T-helper 9 cell (primary cell): ENCODE measurements around the gene MTRF1.
"Not testable (repeated sequence)": the region's sequence is repeated elsewhere in the genome, so short reads cannot be mapped to it uniquely, and the experiment has no call there.

Experiments
- DNase-seq: peaks from one replicate; pipeline ENCODE4 v3.0.0-alpha.2; 2020

The MTRF1 gene

DNA sequence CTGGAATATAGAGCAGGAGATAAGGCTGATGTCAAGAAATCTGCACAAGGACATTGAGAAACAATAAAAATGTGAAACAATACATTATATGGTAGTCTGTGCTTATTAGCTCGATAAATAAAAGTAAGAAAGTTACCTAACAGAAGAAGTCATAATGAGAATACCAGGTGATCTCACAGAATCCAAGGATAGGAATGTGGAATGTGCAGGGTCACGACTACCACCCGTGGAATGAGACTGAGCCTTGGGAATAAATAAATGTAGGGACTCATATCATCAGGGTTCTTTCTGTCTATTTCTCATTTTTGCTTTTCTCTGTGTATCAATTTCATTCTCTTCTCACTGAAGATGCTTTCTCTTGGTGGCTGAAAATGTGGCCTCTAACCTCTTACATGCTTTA lies 43.0 kb downstream of the MTRF1 start:
- DNase-seq: no peak

DNA sequence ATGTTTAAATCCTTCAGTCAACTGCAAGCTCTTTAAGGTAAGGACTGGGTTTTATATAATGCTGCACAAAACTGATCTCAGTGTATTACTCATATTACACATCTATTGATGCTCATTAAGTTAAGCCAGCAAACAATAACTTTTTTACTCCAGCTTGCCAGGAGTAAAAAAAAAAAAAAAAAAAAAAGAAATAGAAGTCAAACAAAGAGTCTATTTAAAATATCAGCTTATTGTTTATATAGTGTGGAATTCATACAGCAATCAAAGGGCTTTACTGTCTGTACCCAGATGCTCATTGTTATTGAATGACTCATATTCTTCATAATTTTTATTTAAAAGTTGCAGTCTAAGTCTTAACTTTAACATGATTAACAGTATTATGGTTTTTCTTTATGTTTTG lies 47.2 kb downstream of the MTRF1 start:
- no peak for DNase-seq

DNA sequence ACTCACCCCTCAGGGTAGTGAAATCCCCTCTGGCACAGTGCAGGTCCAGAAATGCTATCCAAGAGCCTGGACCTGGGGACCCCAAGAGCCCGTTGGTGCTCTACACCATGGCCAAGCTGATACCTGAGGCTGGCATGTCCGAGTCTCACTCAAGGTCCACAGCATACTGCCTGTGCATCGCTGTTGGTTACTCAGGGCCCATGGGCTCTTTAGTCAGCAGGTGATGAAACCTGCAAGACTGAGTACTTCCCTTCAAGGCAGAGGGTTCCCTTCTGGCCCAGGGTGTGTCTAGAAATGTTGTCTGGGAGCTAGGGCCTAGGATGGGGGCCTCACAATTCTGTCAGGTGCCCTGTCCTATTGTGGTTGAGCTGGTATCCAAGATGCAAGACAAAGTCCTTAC lies 49.5 kb downstream of the MTRF1 start:
- no peak for DNase-seq

DNA sequence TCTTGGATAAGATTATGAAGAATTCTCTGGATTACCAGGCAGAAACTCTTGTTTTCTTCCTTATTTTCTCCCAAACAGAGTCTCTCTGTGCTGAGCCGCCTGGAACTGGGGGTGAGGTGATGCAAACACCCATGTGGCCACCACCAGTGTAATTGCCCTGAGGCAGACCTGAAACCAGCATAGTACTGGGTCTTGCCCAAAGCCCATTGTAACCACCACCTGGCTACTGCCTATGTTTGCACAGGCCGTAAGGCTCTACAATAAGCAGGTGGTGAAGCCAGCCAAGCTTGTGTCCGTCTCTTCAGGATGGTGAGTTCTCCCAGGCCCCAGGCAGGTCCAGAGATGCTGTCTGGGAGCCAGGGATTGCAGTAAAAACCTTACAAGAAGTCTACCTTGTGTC lies 50.1 kb downstream of the MTRF1 start:
- no peak for DNase-seq

DNA sequence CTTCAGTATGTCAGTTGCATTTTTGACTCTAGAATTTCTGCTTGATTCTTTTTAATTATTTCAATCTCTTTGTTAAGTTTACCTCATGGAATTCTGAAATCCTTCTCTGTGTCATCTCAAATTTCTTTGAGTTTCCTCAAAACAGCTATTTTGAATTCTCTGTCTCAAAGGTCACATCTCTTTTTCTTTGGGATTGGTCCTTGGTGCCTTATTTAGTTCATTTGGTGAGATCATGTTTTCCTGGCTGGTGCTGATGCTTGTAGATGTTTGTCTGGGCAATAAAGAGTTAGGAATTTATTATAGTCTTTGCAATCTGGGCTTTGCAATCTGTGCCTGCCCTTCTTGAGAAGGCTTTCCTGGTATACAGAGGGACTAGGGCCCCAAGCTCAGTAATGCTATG lies 50.5 kb downstream of the MTRF1 start:
- DNase-seq: no peak

DNA sequence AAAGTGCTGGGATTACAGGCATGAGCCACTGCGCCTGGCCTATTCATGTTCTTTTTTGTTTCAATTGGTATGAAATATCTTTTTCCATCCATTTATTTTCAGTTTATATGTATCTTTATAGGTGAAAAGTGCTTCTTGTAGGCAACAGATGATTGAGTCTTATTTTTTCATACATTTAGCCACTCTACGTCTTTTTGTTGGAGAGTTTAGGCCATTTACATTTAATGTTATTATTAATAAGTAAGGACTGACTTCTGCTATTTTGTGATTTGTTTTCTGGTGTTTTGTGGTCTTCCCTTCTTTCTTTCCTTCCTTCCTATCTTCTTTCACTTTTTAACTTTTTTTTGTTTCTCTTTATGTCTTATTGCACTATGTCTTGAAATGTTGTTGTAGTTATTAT lies 52.3 kb downstream of the MTRF1 start:
- no peak for DNase-seq

DNA sequence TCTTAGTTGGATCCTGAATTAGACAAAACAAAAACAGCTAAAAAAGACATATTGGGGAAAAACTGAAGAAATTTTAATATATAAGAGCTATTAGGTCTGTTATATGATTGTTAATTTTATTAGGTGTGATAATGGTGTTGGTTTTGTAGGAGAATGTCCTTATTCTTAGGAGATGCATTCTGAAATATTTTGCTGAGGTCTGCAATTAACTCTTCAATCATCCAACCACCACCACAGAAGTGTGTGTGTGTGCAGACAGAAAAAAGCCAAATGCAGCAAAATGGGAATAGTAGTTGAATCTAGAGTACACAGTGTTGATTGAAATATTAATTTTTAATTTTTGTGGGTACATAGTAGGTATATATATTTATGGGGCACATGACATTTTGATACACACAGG lies 56.9 kb downstream of the MTRF1 start:
- DNase-seq: no peak

DNA sequence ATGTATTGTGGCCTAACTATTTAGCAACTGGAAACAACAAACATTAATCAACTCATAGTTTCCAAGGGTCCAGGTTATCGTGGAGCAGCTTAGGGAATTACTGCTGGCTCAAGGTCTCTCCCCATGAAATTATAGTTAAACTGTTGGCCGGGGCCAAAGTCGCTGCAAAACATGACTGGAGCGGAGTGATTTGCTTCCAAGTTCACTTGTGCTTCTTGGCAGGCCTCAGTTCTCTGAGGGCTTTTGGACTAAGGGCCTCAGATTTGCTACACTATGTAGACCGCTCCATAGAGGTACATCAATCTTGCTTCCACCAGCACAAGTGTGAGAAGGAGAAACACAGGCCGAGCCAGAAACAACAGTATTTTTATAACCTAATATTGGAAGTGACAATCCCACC lies 59.6 kb downstream of the MTRF1 start:
- no peak for DNase-seq

DNA sequence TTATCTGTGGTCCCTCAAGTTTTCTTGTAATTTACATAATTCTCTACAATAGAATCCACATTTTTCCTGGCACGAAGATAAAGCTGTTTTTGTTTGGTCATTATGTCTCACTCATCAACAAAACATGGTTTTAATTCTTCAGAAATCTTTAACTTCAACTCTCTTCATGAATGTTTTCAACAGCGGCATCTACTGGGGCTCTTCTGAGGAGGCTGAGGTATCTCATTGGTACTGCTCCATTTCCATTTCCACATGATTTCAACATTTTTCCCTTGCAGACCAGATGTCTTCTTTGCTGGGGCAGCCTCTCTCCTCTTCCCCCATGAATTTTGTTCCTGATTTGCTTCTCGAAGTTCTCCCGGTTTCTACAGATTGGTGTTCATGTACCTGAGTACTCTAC lies 63.2 kb downstream of the MTRF1 start:
- no peak for DNase-seq

DNA sequence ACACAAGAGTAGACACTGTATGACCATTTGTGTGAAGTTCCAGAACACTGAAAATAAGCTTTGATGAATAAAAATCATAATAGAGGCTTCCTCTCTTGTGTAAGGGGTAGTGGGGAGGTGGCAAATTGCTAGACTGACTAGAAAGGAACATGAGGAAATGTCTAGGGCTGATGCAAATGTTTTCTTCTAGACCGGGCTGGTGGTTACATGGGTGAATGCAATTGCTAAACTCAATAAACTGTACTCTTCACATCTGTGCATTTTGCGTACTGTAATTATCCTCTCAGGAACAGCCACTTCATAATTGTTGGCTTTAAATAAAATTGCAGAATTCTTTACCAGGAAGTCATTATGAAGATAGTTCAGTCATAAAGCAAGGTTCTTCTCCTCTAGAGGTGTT lies 63.9 kb downstream of the MTRF1 start:
- DNase-seq: no peak

DNA sequence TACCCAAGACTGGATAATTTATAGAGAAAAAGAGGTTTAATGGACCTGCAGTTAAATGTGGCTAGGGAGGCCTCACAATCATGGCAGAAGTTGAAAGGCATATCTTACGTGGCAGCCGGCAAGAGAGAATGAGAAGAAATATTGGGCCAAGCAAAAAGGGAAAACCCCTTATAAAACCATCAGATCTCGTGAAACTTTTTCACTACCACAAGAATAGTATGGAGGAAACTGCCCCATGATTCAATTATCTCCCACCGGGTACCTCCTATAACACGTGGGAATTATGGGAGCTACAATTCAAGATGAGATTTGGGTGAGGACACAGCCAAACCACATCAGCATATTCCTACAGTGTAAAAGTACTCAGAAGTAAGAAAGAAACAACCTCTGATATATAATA lies 64.3 kb downstream of the MTRF1 start:
- no peak for DNase-seq

DNA sequence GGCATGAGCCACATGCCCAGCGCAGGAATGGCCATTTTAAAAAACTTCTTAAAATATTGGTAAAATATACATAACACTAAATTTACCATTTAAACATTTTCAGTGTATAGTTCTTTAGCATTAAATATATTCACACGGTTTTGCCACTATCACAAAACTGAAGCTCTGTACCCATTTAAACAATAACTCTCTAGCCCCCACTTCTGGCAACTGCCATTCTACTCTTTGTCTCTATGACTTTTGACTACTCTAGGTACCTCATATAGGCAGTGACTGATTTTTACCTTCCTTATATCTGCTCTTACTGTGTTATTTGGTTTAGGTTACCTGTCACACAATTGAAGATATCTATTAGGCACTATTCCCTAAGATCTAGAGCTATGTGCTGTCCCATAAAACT lies 66.8 kb downstream of the MTRF1 start:
- DNase-seq: no peak

DNA sequence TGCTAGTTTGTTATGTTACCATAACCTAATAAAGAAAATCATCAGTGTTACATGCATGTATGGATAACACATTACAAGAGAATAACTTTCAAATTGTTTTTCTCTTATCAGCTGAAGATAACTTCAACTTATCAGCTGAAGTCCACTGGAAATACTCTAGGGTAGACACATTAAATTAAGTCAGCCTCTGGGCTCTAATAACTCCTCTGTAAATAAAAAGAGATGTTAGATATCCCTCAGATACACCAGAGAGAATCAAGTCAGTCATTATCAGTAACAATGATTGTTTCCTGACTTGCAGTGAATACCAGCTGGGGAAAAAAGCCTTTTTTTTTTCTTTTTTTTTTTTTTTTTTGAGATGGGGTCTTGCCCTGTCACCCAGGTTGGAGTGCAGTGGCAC lies 67.4 kb downstream of the MTRF1 start:
- no peak for DNase-seq

DNA sequence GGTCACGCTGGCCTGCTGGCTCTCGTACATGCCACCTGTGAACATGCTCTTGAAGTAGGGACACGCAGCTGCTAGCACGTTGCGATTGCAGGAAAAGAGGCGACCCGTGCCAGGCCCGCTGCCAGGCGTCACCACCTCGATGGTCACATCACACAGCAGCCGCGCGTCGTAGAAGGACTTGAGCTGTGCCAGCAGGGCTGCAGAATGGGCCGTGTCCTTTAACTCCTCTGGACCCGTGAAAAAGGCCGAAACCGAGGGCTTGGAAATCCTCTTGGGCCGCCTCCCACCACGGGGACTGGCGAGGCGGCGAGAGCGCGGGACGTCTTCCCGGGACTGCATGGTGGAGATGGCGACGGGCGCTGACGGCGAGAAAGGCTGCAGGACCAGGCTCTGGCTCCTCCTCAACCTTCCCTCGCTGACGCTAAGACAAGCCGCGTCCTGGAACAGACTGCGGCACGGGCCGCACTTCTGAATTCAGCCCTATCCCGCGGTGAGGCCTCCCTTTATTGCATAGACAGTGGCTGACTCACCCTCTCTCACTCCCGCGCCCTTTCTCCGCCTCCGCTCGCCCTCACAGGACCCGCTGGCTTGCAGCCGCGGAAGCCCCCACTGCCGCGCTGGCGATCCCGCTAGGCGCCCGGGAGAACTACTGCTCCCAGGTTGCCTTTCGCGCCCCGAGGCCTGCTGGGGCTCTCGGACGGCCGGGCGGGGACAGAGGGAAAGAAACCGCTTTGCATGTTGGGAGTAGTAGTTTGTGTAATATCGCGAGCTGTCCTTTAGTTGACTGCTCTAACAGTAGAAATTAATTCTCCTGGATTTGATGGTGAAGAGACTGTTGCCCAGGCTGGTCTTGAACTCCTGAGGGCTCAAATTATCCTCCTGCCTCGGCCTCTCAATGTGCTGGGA lies 69.2 kb downstream of the MTRF1 start, which contains the start of gene KBTBD7:
Gene KBTBD7, minus strand, starts transcription at position 651 of the 906 bp plus-strand sequence. Its CDS starts 312 bp downstream, at position 339.
- DNase-seq: peak; percentile 80

DNA sequence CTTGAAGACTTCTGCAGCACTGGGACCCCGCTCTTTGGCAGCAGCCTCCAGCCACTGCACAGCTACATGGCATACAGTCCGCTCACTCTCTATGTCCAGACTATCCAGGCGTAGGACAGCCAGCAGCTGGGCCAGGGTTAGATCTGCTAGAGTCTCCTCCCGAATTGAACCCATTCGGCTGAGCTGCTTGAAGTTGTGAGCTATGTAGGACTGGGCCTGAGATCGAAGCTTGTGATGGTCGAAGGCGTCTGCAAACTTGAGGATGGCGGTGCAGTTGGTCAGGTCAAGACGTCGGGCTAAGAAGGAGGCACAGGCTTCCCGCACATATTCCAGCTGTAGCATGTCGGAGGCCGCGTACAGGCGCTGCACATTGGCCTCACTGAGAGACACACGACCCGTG lies 69.9 kb downstream of the MTRF1 start:
- no peak for DNase-seq

DNA sequence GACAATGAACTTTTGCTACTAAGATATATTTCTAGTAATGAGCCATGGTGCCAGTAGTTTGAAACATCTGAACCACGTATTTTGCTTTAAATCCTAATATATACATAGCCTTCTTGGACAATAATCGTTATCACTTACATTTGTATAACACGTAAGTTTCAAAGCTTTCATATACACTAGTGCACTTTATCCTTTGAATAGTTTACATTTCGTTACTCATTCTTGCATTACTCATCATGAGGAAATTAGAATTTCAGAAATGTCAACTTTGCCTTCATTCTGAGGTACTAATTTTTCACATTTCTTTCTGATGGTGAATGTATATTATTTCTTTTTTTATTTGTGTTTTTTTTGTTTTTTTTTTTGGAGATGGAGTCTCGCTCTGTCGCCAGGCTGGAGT lies 74.8 kb downstream of the MTRF1 start:
- DNase-seq: no peak

DNA sequence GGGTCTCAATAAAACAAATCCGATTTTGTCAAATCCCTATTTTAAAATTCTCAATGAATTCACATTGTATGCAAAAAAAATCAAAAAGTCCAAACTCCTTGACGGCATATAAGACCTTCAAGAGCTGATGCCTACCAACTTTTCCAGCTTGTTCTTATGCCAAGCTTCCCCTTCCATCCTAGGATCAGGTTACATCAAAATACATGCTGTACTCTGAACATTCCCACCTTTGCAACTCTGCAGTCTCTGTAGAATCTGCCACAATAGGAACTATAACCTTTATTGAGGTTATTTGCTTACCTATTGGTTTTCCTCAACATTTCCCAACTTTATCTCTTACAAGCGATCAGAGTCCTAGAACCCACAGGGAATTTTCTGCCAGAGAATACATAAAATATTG lies 76.9 kb downstream of the MTRF1 start:
- DNase-seq: no peak

DNA sequence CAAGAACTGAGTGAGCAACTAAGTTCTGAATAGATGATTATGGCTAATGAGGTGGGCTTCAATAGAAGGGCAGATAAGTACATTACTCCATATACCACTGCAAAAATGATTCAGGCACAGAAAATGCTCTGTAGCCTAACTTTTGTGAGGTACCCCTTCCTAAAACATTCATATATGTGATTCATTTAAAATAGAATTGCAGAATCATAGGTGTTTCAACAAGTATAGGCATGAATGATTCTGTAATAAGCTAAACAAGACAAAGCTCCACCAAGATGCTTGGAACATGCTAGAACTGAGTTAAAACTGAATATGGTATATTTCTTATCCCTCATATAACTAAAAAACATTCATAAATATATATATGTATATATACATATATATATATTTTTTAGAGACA lies 81.1 kb downstream of the MTRF1 start:
- no peak for DNase-seq

DNA sequence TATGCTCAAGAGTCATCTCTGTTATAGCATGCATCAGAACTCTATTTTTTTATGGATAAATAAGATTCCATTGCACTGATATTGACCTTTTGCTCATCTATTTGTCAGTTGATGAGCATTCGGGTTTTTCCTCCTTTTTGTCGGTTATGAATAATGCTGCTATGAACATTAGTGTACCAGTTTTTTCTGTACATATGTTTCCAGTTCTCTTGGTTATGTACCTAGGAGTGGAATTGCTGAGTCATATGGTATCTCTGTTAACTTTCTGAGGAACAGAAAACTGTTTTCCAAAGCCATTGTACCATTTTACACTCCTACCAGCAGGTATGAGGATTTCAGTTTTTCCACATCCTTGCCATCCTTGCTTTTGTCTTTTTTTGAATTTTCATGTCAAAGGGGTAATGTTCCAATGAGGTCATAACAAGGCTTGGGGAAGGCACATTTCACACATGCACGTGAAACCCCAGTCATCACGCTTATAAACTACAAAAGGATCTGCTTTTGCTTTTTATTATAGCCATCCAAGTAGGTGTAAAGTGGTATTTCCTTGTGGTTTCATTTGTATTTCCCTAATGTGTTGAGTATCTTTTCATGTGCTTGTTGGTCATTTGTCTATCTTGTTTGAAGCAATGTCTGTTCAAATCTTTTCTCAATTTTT lies 83.7 kb downstream of the MTRF1 start:
- DNase-seq: no peak

DNA sequence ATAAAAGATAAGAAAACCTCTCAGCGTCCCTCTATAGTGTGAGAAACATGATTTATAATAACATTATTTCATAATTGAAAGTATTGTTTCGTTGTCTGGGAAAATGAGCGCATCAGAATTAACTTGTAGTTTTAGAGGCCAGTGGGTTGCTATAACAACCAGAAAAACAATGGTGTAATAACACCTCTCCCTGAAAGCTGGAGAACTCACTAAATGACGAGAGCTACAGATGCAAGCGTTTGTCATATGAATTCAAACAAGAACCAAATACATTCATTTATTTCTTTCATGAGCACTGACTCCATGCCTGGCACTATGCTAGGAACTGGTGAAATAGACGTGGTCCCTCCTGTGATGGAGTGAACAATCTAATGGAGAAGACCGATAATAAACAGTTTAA lies 85.3 kb downstream of the MTRF1 start:
- no peak for DNase-seq

DNA sequence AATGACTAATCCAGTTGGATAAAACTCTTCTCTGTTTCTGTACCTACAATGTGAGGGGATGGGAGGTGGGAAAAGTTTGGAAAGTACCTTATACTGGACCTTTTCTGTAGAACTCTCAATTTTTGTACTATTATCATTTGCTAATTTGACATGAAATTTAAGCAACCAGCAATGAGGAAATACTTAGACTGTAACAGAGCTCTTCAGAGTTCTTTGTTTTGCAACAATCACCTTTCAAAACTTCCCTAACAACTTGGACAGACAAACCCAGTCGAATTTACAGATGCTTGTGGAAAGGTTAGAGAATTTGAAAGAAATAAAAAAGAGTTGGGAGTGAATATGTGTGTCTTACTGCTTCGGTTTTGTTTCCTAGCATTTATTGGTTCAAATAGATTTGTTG lies 85.8 kb downstream of the MTRF1 start:
- no peak for DNase-seq

DNA sequence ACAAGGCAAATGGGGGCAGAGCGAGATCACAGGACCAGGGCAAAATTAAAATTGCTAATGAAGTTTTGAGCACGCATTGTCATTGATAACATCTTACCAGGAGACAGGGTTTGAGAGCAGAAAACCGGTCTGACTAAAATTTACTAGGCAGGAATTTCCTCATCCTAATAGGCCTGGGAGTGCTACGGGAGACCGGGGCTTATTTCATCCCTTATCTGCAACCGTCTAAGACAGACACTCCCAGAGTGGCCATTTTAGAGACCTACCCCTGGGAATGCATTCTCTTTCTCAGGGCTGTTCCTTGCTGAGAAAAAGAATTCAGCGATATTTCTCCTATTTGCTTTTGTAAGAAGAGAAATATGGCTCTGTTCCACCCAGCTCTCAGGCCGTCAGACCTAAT lies 87.8 kb downstream of the MTRF1 start:
- DNase-seq: not testable (repeated sequence)
